GF-D8 (cell line): ENCODE results near the gene BAG5.

Experiments used
- DNase-seq: peaks from one replicate; lab custom pipeline; 2025; lab: John Stamatoyannopoulos, UW

BAG5 gene

GRCh38 chr14:103508521-103509329 lies 53.7 kb downstream of the BAG5 start:
- DNase-seq = no peak

GRCh38 chr14:103507751-103508150 lies 54.7 kb downstream of the BAG5 start:
- no peak for DNase-seq
